HG02852 (cell line): Measurements from ENCODE around the gene SLC45A1.
"Not testable (repeated sequence)": the region's sequence is repeated elsewhere in the genome, so short reads cannot be mapped to it uniquely, and the experiment has no call there.

Experiments used
- ATAC-seq: cut with Tn5 transposase; IDR thresholded peaks from one replicate; pipeline ENCODE4 v1.9.1; 2021; ENCODE audit warnings: mild to moderate bottlenecking, moderate library complexity; ENCODE audit not compliant: unreplicated experiment

SLC45A1 gene

DNA sequence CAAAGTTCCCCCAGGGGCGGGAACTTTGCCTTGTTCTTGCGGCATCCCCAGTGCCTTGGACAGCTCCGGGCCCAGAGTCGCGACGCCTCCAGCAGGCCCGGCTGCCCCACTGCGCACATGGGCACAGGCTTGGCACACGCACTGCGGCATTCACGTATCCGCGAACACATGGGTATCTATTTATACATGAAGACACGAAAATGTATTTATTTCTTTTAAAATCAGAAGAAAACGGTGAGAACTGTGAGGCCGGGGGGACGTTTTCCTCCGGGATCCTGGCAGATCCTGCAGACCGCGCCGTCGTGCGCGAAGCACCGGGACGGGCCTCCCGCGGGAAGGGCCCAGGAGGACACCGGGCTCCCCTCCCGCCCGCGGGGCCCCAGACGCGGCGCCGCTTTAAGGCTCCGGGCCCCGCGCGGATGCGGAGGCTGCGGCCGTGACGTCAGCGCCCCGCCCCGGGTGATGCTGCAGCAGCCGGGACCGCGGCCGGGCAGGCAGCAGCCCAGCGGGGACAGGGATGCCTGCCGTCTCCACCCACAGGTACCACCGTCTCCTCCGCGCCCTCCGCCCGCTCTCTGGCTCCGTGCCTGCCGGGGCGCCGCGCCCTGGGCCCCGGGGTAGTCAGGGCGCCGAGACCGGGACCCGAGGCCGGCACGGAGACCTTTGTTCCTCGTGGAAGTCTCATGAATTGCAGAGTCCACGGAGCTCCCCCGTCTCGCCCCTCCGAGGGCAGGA is at the start of gene SLC45A1:
TSS of gene SLC45A1 (plus strand) at position 468 of the 735 bp plus-strand sequence. CDS start 6,216 bp downstream, outside the sequence.
- ATAC-seq: no peak

GRCh38 chr1:8273036-8273435 is 44.9 kb upstream of the SLC45A1 start:
- no peak for ATAC-seq

- ATAC-seq: no peak
Observed at GRCh38 chr1:8274352-8274751, 43.6 kb upstream of the SLC45A1 start.

- no peak for ATAC-seq
Observed at GRCh38 chr1:8276173-8276914, 41.6 kb upstream of the SLC45A1 start.

- ATAC-seq: no peak
Observed at GRCh38 chr1:8276932-8277331, 41.0 kb upstream of the SLC45A1 start.

- ATAC-seq: not testable (repeated sequence)
Observed at GRCh38 chr1:8278677-8279076, 39.2 kb upstream of the SLC45A1 start.

DNA sequence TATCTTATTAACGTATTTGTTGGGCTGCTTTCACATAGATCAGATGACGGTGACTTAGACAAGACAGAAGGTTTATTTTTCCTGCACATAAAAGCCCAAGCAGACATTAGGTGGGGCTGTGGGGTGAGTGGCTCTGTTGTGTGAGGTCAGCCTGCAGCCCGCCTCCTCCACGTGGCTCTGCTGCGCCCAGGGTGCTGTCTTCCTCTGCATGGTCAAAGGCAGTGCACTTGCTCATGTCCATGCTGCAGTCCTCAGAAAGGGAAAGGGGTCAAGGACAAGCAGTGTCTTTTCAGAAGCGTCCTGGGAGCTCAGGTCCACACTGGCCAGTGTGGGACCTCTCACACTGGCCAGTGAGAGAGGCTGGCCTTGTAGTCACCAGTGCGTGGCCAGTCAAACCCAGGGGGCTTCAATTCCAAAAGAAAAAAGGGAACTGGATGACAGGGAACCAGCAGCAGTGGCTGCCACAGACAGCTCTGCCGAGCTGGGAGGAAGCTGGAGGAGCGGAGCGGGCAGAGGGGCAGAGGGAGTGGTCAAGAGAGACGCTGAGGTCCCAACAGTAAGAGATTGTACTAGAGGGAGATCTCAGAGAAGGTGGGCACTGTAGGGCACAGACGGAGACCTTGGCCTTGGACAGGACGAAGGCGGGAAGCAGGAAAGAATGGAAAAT is 35.9 kb upstream of the SLC45A1 start:
- no peak for ATAC-seq

- peak; percentile 97 for ATAC-seq
Observed at GRCh38 chr1:8283058-8283884, 34.6 kb upstream of the SLC45A1 start.

GRCh38 chr1:8284127-8284526 is 33.8 kb upstream of the SLC45A1 start:
- no peak for ATAC-seq

DNA sequence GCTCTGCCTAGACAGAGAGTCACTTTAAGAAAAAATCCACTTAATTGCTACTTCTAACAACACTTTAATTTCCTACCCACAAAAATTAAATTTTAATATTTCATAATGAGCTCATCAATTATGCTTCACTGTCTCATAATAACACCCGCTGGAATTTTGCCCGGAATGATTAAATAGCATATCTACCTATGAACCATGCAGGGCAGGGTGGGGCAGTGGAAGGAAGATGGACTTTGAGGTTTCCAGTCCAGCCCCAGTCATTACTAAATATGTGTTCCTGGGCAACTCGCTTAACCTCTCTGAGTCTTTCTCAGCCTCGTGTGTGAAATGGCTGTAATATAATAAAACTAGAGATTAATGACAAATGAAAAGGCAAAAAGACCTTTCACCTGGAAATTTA is 32.8 kb upstream of the SLC45A1 start:
- no peak for ATAC-seq

GRCh38 chr1:8285965-8286364 is 31.9 kb upstream of the SLC45A1 start:
- ATAC-seq: no peak

DNA sequence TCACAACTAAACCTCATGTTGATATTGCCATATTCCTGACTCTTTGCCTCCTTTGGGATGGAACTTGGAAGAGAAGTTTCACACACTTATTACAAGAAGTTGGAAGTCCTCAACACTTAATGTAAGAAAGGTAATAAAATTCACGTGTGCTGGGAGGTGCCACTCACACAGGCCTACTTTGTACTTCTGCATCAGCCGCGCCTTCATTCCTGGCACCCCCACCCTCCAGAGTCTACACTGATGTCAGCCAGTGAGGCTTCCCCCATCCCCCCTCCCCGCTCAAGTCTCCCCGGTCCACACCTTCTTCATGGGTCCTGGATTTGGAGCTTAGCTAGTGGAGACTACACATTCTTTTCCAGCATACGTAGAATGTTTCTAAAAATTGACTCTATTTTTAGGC is 24.8 kb upstream of the SLC45A1 start:
- no peak for ATAC-seq

DNA sequence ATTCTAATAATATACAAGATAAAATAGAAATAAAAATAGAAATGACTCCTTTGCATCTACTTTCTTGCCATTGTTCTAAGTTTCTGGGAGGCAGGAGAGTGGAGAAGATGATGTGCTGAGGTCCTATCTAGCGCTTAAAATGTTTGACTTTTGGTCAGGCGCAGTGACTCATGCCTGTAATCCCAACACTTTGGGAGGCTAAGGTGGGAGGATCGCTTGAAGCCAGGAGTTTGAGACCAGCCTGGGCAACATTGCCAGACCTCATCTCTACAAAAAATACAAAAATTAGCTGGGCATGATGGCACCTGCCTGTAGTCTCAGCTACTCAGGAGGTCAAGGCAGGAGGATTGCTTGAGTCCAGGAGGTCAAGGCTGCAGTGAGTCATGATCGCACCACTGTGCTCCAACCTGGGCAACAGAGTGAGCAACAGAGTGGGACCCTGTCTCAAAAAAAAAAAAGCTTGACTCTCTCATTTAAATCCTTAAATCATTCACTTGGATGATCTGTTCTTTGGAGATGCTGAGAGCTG is 24.2 kb upstream of the SLC45A1 start:
- ATAC-seq: no peak

- no peak for ATAC-seq
Observed at GRCh38 chr1:8294170-8294697, 23.7 kb upstream of the SLC45A1 start.

- ATAC-seq: no peak
Observed at GRCh38 chr1:8297245-8297644, 20.7 kb upstream of the SLC45A1 start.

GRCh38 chr1:8299963-8300362 is 18.0 kb upstream of the SLC45A1 start:
- no peak for ATAC-seq

DNA sequence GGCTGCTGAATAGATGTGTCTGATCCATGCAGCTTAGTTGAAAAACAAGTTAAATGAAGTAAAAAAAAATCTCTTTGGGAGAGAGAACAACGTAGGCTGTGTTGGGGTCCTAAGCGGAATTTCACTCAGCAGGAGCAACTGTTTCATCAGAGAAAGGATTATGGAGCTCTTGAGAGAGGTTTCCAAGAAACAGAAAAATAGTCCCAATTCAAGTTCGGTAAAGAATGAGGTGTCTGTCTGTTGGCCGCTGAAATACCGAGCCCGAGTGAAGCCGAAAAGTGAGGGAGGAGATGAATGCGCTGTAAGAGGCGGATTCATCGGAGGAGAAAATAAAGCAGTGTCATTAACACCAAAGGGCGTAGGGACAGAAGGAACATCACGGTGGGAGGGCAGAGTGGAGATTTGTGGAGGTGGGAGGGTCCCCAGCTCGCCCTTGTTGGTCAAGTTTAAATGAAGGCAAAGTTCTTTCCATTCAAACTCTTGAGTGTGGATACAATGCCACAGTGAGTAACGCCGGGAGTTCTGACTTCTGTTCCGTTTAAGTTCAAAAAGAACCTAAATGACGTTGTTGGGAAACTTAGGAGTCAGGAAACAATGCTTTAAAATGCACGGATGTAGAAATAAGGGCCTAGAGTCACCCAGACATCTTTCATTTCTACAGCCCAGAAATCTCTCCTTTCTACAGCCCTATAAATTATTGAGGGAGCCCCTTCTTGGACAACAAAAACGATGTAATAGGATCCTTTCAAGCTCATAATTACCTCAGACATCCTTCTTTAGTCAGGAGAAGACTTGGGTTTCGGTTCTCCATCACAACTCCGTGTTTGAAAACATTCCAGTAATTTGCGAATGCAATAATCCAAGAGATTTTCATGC is 15.6 kb upstream of the SLC45A1 start:
- ATAC-seq: no peak

DNA sequence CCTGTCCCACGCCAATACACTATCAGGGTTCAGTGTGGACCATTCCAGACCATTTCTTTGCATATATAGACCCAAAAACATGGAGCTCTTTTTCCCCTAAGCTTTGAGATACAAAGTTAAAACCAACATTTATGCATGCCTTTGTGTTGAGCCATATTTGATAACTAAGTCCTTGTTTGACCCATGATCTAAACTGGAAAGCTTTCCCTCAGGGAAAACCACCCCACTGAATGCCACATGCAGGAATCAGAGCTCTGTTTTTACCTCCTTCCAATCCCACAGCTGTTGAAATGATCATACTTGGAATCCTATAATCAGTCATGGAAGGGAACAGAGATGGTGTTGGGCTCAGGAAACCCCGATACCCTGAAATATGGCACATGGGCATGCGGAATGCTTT is 14.8 kb upstream of the SLC45A1 start:
- ATAC-seq: no peak

DNA sequence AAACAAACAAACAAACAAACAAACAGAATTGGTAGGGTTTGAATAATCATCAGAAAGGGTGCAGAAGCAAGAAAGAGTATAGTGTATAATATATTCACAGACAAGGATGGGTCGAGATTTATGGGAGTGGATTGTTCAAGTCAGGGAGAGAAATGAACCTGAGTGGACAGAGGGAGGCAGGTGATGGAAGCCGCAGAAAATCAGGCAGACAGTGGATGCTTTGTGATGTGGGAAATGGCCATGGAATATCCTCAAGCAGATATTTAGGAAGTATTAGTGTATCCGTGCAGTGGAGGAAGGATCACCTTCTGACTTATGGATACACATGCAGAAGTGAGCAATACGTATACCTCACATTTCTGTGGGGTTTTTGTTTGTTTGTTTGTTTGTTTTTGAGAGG is 14.0 kb upstream of the SLC45A1 start:
- no peak for ATAC-seq
